Kidney (tissue), 14 donors: ENCODE results near the gene CIBAR2. TPM values are rescaled to one million over a fixed set of nuclear protein-coding genes. Genes with fewer than 3 reads are reported as not detected.

ENCODE experiments used
- DNase-seq, 5 donors: peaks; one replicate each; pipeline ENCODE4 v3.0.0-alpha.2; 2013 to 2020
- FAIRE-seq: peaks from 2 replicates; lab custom pipeline; 2012; peaks lifted over from hg19 to GRCh38; lab: Jason Lieb, UNC
- H3K27ac ChIP-seq, 2 donors: one replicate each; pipeline ENCODE4 v1.7.0; 2013; ENCODE audit warnings: low read depth in 2 of 2, low read length in 2 of 2, inconsistent platforms in 1 of 2
- H3K27me3 ChIP-seq: one replicate; pipeline ENCODE4 v1.7.1; 2013; ENCODE audit warnings: low read length, inconsistent platforms; ENCODE audit not compliant: control insufficient read depth, insufficient read depth
- H3K36me3 ChIP-seq, 3 donors: one replicate each; pipeline versions ENCODE4 v1.7.0 to v1.7.1; 2013; ENCODE audit warnings: low read length in 3 of 3, control low read depth in 1 of 3, inconsistent platforms in 1 of 3; ENCODE audit not compliant: insufficient read depth in 3 of 3, control insufficient read depth in 2 of 3
- H3K4me1 ChIP-seq, 3 donors: one replicate each; pipeline versions ENCODE4 v1.7.0 to v1.7.1; 2013; ENCODE audit warnings: low read length in 3 of 3, inconsistent platforms in 1 of 3, low read depth in 1 of 3; ENCODE audit not compliant: control insufficient read depth in 2 of 3, insufficient read depth in 2 of 3
- H3K4me3 ChIP-seq, 3 donors: one replicate each; pipeline versions ENCODE4 v1.7.0 to v1.8.1; 2013; ENCODE audit warnings: low read length in 3 of 3, control low read depth in 1 of 3, inconsistent platforms in 1 of 3
- H3K9ac ChIP-seq, 3 donors: one replicate each; pipeline versions ENCODE4 v1.7.0 to v1.7.1; 2013; ENCODE audit warnings: low read length in 3 of 3, control low read depth in 1 of 3, inconsistent platforms in 1 of 3
- H3K9me3 ChIP-seq, 3 donors: one replicate each; pipeline versions ENCODE4 v1.7.0 to v1.7.1; 2013; ENCODE audit warnings: low read length in 3 of 3, control low read depth in 1 of 3, inconsistent platforms in 1 of 3; ENCODE audit not compliant: control insufficient read depth in 2 of 3, insufficient read depth in 1 of 3
- CTCF ChIP-seq: IDR thresholded peaks from 3 replicates; pipeline ENCODE4 v1.5.1; 2012; ENCODE audit warnings: mild to moderate bottlenecking, moderate library complexity, borderline replicate concordance; ENCODE audit not compliant: insufficient read depth; ENCODE audit errors: extremely low read depth
- intact Hi-C: fragments of 100-400 bp; cut with DNase I; formaldehyde crosslinking; loops from one replicate; pipeline ENCODE4 v1.11.1; 2022
- polyA plus RNA-seq: library from polyadenylated mRNA; stranded (reverse); fragments of 350-450 nt; fragmentation: Illumina TruSeq; extraction: RNeasy Lipid Tissue Mini Kit (QIAGEN cat#74804); gene quantifications from one replicate; pipeline ENCODE4 v1.2.3, GENCODE V29; 2014; ENCODE audit warnings: low read depth, low replicate concordance; ENCODE audit not compliant: insufficient read depth
- total RNA-seq: library from RNA; stranded (reverse); fragmentation: NEBNext Ultra II Directional; extraction: Animal tissue kit (Norgen Biotek cat#: 25700); gene quantifications from one replicate; pipeline ENCODE4 v1.2.1, GENCODE V29; 2021
- donor health status: control.
- donor health status: control.
- donor health status: control.
- donor health status: control.
- donor health status: control.
- donor health status: DM: yes; HTN: yes; CAD: no.
- donor health status: Normal renal cell carcinoma (clear cell type).

The CIBAR2 gene
- total and polyA plus RNA-seq, 2 donors from 2014 or later, result 1.6 TPM; not detected in 1

GRCh38 chr16:85139881-85140339, 27.6 kb upstream of the CIBAR2 start:
- TF ChIP-seq CTCF, result no peak
- no peak for DNase-seq
- no peaks in the 10 kb centered on the region for H3K36me3 ChIP-seq
- no peaks in the 10 kb centered on the region for H3K9me3 ChIP-seq
- H3K9ac ChIP-seq, result no peak overlapping the region
- intact Hi-C loops, result no loop called here
- no peak overlapping the region for H3K4me3 ChIP-seq
- no peak for FAIRE-seq
- no peak overlapping the region for H3K27ac ChIP-seq
- H3K4me1 ChIP-seq, result peaks cover 0 to 27% (median 0%) of the 10 kb centered on the region in 3 donors
- no peaks in the 10 kb centered on the region for H3K27me3 ChIP-seq

- DNase-seq (no peak), FAIRE-seq (no peak)
- H3K9ac ChIP-seq, result no peak overlapping the region
- no peaks in the 10 kb centered on the region for H3K27me3 ChIP-seq
- no peak overlapping the region for H3K4me3 ChIP-seq
- intact Hi-C loops, result no loop called here
- H3K4me1 ChIP-seq, result peaks cover 0 to 30% (median 0%) of the 10 kb centered on the region in 3 donors
- H3K9me3 ChIP-seq, result no peaks in the 10 kb centered on the region
- no peak for TF ChIP-seq CTCF
- H3K27ac ChIP-seq, result no peak overlapping the region
- no peaks in the 10 kb centered on the region for H3K36me3 ChIP-seq
Measured at GRCh38 chr16:85138825-85139627, 26.8 kb upstream of the CIBAR2 start.

- peaks cover 0 to 22% (median 0%) of the 10 kb centered on the region in 3 donors for H3K4me1 ChIP-seq
- peak overlapping the region; percentile 49 to 87 for H3K27ac ChIP-seq
- no peaks in the 10 kb centered on the region for H3K9me3 ChIP-seq
- FAIRE-seq (no peak), DNase-seq (no peak)
- no peaks in the 10 kb centered on the region for H3K27me3 ChIP-seq
- no peaks in the 10 kb centered on the region for H3K36me3 ChIP-seq
- peak overlapping the region in 1 of 3 donors; percentile 31 for H3K9ac ChIP-seq
- no peak for TF ChIP-seq CTCF
- H3K4me3 ChIP-seq, result peak overlapping the region in 2 of 3 donors; percentile 11 to 58
- intact Hi-C loops, result no loop called here
Measured at GRCh38 chr16:85138073-85138824, 26.0 kb upstream of the CIBAR2 start.
